DOHH2 (cell line): ENCODE measurements around the gene ST6GALNAC6.

Experiments
- EZH2phosphoT487 ChIP-seq: fragments of 200-600 bp; sonication (generic); IDR thresholded peaks from 2 replicates; pipeline ENCODE4 v1.6.1; 2017; ENCODE audit warnings: borderline replicate concordance, mild to moderate bottlenecking, antibody characterized with exemption, low read length, moderate library complexity, mixed read lengths
- TF ChIP-seq, protein P1 (sequence below): fragments of 200-600 bp; sonication (generic); IDR thresholded peaks from one replicate; pipeline ENCODE4 v1.5.1; 2014; ENCODE audit warnings: antibody characterized with exemption, mild to moderate bottlenecking, low read depth, low read length; ENCODE audit not compliant: poor library complexity, severe bottlenecking

DNA sequence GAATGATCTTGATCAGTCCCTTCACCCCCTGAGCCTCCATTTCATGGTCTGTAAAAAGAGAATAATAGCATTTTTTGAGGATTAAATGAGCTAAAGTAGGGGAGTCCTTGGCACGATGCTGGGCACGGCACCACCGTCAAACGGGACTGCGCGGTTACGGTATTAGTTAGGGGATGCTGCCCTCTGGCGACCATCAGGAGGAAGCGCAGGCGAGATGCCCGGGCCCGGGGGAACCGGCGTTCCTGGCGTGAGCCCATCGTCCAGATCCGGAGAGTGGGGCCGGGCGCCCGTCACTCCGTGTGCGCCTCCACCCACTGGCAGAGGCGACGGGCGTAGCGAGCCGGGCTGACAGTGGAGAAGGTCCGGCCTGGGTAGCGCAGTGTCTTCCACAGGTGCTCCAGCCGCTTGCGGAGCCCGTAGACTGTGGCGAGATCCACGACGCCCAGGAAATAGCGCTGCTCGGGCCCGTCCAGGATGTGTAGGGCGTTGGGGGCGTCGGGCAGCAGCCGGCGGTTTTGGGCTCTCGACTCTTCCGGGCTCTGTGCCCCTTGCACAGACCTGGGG lies 22.2 kb upstream of the ST6GALNAC6 start:
- TF ChIP-seq, protein P1, sequence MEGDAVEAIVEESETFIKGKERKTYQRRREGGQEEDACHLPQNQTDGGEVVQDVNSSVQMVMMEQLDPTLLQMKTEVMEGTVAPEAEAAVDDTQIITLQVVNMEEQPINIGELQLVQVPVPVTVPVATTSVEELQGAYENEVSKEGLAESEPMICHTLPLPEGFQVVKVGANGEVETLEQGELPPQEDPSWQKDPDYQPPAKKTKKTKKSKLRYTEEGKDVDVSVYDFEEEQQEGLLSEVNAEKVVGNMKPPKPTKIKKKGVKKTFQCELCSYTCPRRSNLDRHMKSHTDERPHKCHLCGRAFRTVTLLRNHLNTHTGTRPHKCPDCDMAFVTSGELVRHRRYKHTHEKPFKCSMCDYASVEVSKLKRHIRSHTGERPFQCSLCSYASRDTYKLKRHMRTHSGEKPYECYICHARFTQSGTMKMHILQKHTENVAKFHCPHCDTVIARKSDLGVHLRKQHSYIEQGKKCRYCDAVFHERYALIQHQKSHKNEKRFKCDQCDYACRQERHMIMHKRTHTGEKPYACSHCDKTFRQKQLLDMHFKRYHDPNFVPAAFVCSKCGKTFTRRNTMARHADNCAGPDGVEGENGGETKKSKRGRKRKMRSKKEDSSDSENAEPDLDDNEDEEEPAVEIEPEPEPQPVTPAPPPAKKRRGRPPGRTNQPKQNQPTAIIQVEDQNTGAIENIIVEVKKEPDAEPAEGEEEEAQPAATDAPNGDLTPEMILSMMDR = peak; percentile 93
- TF ChIP-seq EZH2phosphoT487 = no peak; the same call in 1 of the 2 replicates
